ELR (cell line): Measurements from ENCODE around the gene PPP1R9A.
A peak's percentile ranks its signal among the peaks of the same experiment; 100 is the strongest.

ENCODE experiments used
- DNase-seq: peaks from one replicate; pipeline ENCODE4 v3.0.0-alpha.2; 2015; ENCODE audit warnings: low read depth

The PPP1R9A gene

DNA sequence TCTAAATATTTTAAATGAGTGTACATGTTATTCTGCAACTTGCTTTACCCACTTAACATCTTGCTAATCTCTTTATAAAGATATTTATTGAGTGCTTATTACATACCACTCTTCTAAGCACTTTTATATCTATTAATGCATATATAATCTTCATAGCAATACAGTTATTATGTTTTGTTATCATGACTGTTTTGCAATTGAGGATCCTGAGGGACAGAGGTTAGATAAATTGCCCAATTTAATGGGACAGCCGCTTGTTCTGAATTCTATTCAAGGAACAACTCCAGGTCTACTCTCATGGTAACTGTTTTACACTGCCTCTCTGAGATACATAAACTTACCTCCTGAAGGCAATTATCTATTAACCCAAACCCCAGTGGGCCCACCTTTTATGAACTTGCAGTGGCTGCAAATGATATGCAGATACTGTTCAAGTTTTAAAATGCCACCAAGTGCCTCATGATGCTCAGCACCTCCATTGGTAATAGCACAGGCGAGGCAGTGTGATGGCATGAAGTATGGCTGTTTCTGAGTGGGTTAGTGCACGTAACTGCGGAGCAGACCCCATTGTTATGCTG is 356.5 kb downstream of the PPP1R9A start:
- DNase-seq = no peak

DNA sequence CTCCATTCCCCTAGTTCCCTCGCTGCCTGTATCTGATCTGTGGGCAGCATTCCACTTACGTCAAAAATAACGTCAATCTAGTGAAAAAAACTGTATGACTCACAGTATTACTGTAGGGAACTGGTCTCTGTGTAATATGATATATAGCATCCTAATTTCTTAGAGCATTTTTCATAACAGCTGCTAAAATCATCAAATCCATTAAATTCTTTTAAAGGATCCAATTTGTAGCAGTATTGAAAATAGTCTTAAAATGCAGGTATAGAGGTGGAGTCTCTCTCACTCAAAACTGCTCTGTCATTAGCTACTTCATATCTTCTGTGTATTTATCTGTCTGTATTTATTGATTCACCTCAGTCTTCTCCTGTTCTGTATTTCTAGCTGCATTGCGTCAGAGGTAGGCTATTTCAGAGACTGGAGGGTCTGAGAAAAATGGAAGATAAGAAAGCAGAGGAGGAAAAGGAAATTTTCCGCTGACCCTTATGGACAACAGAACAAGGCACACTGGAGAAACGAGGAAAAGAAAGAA is 357.0 kb downstream of the PPP1R9A start:
- peak; percentile 68 for DNase-seq

GRCh38 chr7:95265634-95266033 is 358.2 kb downstream of the PPP1R9A start:
- DNase-seq = no peak

DNA sequence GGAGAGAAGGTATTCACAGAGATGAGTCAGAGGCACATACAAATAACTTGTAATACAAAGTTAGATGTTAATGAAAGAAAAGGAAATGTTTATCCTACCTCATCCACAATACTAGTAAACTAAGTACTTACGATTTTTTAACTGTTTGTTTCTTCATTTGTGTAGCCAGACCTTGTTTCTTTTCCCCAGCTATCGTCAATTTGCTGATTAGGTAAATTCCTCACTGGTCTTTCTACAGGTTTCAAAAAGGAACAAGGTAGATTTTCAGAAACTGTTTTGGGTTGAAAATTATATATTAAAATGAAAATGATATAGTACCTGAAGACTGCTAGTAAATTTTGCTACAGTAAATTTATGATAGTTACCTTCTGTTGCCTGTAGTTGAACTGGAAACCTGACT is 360.4 kb downstream of the PPP1R9A start:
- DNase-seq = no peak

- DNase-seq = no peak
These were observed 362.2 kb downstream of the PPP1R9A start for GRCh38 chr7:95269640-95270039.

GRCh38 chr7:95276114-95276513 is 368.7 kb downstream of the PPP1R9A start:
- no peak for DNase-seq

- no peak for DNase-seq
These were observed 372.0 kb downstream of the PPP1R9A start for GRCh38 chr7:95279417-95279816.

DNA sequence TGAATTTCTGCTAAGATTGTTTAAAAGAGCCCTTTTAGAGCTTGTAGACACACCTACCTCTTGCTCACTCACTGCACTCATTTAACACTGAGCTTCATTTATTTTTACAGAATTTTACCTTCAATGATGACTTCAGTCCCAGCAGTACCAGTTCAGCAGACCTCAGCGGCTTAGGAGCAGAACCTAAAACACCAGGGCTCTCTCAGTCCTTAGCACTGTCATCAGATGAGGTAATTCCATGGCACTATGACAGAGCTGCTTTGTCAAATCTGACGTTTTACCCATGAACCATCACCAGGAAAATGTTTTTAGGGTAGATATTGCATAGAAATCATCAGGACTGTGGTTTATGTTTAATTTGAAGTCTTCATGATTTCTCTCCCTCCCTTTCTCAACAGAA is 378.7 kb downstream of the PPP1R9A start:
- DNase-seq = no peak

GRCh38 chr7:95290166-95290830 is 382.9 kb downstream of the PPP1R9A start:
- no peak for DNase-seq

DNA sequence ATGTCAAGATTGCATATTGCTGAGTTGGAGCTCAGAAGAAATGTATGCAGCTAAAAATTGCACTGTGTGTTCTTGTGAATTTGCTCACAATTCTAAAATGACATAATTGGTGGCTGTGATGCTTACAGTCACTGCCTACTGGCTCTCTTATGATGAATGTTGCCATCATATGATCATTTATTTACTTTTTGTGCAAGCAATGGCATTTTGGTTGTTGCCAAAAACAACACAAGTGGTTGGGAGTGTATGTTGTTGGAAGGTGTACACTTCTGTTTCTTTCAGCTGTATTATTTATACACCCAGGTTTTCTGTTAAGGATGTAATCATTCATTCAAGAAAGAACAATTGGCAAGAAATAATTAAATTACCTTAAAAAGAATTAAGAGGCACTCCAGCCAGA is 388.0 kb downstream of the PPP1R9A start:
- no peak for DNase-seq

DNA sequence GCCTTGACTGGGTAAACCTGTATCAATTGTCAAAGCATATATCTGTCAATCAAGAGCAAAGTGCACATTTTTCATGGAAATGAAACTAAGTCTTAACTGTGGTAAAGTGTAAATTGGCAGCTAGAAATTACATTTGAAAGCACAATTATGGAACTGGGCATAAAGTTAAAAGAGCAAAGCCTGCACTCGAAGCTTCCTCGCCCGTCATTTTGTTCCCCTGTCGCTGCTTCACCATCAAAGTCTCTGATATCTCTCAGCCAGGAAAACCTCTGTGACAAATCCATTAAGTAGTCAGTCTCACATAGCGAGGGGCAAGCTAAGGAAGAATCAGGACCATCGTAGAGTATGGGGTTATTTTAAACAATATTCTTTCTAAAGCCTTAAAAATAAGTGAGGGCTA is 389.1 kb downstream of the PPP1R9A start:
- no peak for DNase-seq

GRCh38 chr7:95297041-95297440 is 389.6 kb downstream of the PPP1R9A start:
- no peak for DNase-seq

DNA sequence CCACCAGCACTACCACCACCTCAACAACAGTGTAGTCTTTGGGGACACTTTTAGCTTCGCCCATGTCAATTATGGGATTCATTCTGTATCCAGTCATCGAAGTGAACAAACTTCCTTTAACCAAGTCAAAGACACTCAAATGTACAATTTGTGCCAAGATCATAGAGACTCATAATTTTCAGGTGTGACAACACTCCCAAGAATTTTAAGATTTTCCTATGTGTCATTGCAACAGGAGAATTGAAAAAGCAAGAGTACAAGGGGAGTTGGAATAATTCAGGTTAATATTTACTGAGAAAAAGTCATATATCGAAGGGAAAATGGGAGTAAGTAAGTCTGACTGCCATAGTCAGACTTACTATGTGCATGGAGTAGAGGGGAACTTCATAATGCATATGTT is 390.7 kb downstream of the PPP1R9A start:
- no peak for DNase-seq

DNA sequence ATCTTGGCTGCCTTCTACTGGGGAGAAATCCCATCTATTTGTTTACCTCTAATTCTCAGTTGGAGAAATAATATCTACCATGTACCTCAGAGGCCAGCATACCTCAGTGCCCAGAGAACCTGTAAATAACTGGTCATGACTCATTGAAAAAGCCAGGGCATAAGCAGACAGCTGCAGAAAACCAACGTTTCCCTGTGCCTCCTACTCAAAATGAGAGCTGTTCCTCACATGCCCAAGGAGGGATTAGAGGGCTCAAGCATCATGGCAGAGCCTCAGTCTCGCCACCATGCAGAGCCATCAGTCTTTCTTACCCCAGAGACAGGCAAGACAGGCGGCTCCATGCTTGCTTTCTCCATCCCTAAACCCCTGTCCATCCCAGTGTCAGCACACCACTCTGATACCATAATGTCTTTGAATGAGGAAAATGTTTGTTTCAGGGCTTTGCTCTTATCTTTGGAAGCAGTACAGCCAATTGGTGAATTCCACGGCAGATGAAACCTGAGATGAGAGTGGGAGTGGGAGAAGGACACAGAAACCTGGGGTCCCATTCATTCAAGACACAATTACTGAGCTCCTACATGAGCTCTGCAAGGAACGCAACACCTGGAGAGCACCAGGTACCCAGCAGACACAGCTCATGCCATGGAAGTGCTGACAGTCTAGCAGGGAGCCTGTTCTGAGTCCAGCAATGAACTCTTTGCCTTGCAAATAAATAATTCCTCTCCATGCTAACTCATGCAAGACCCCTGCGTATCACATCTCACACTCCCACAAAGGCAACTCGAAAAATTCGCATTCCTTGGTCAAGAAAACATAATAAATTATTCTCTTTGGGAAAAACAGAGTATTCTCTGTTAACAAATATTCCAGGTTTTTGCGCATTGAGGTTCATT is 395.9 kb downstream of the PPP1R9A start:
- peak; percentile 10 for DNase-seq

DNA sequence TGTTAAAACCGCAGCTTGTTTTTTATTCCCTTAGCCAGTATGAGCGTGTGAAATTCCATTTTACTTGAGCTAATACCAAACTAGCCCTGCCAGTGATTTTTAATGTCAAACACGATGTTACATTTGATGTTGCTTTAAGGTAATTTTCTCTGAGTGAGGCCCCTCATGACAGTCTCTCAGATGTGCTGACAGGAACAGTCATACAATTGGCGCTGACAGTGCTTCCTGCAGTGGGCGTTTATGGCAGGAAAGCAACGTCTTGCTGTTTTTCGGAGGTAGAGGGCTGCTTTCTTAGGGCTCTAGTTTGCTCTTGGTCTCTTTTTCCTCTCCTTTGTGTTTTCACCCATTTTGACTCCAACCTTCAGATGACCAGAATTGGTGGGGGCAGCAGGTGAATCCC is 397.6 kb downstream of the PPP1R9A start:
- DNase-seq = no peak

DNA sequence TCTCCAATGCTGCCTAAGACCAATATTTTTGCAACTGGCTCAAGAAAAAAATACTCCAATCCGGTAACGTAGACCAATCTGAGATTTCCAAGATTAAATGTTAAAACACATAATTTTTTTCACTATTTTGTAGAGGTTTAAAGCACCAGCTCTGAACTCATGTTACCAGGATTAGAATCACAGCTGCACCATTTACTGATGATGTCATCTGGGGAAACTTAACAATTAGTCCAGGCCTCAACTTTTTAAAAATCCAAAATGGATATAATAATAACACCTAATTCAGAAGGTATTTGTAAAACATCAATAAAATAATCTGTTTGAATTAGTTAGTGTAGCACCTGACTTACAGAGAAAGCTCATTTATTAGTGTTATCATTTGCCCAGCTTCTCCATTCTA is 402.6 kb downstream of the PPP1R9A start:
- no peak for DNase-seq

DNA sequence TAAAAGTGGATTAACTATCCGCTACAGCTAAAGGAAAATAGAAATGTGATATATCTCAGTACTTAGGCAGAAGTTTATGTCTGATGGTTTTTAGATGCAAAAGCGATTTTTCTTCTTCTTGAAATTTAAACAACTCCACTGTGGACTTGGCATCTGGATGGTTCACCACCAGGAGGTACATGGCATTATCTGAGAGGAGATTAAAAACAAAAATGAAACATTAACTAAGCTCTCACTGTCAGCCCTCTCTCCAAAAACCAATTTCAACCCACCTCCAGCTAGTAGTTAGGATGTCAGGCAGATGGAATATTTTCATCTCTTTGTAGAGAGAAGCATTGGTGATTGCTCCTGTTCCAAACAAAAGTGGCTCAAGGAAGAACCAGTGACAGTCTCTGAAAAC is 404.0 kb downstream of the PPP1R9A start:
- no peak for DNase-seq

DNA sequence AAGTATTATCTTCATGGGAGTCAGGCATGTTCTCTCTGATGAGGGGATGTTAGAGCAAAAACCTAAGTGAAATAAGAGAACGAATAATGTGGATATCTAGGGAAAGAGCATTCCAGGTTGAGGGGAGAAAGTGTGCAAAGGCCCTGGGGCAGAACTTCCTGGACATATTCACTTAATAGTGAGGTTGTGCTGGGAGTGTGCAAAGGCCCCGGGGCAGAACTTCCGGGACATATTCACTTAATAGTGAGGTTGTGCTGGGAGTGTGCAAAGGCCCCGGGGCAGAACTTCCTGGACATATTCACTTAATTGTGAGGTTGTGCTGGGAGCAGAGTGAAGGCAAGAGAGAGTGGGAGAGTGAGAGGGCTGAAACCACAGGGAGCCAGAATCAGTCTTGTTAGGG is 405.2 kb downstream of the PPP1R9A start:
- DNase-seq = no peak

GRCh38 chr7:95316588-95316987 is 409.2 kb downstream of the PPP1R9A start:
- DNase-seq = no peak

DNA sequence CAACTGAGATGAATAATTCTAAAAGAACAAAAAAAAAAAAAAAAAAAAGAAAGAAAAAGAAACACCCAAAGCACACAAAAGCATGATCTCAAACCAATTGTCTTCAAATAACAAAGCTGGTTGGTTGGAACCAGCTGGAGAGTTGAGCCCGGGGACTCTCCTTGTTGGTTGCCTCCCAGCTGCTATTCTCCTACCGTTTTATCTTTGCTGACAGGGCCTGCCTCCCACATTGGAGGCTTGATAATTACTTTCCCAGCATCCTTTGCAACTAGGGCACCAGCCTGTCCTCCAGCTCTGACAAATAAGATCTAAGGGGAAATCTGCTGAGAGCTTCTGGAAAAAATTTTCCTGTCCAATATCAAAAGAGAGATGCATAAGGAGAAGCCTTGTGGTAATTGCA is 410.2 kb downstream of the PPP1R9A start:
- no peak for DNase-seq

DNA sequence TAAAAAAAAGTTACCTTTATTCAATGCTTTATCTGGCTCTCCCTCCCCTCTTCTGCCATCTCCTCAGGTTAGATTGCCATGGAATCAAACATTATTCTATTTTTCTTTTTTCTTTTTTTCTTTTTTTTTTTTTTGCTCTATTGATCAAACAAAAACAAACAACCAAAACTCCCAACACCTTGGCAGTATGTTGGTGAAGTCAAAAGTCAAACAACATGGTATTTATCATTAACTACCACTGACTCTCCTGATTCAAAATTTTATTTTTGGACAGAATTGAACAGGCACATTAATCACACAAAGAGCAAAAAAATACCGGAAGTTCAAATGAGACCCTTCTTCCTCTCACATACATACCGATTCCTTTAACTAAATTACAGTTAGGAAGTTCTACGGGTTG is 410.6 kb downstream of the PPP1R9A start:
- DNase-seq = no peak

- DNase-seq = no peak
These were observed 411.2 kb downstream of the PPP1R9A start for GRCh38 chr7:95318501-95319100.

GRCh38 chr7:95319570-95319969 is 412.2 kb downstream of the PPP1R9A start:
- no peak for DNase-seq
